Measurements from ENCODE around the gene SYNPO2.

DNA sequence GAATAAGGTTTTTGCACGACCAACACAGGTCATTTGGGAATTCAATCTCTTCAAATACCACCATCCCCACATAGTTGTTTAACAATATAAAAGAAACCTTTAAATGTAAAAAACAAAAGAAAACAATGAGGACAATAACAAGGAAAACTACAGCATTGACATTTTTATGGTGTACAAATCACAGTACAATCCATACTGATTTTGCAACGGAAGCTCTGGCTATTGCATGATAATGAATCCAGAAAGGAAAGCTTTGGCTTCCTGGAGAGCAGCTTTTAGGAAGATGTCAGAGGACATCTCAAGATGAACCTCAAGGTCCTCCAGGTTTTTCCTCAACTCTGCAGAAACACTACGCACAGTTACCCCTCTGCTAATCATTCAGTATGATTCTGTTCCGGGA is 135.4 kb downstream of the SYNPO2 start:
- TF ChIP-seq CEBPB (IDR thresholded peaks at IDR 0.05) (no peak), REST (IDR thresholded peaks at IDR 0.05; ENCODE audit: low read depth) (no peak), MAX (IDR thresholded peaks at IDR 0.05) (no peak), YY1 (IDR thresholded peaks at IDR 0.05; ENCODE audit: low read depth) (no peak), TEAD4 (IDR thresholded peaks at IDR 0.05) (no peak), EGR1 (IDR thresholded peaks at IDR 0.05) (no peak), TAF1 (IDR thresholded peaks at IDR 0.05; ENCODE audit: low read depth) (no peak), TCF12 (IDR thresholded peaks at IDR 0.05; ENCODE audit: low read depth) (no peak)
